GM08714 (cell line): Measurements from ENCODE around the gene PEAR1.

Experiments used
- H3K4me3 ChIP-seq: fragments of 200-500 bp; sonication (Bioruptor generic); 2 replicates; pipeline ENCODE4 v1.5.1; 2014; ENCODE audit warnings: mild to moderate bottlenecking, low read length, inconsistent platforms
- ZNF274 ChIP-seq: IDR thresholded peaks from 2 replicates; pipeline ENCODE4 v1.6.1; 2012; ENCODE audit warnings: mild to moderate bottlenecking, low read depth, low read length

PEAR1 gene

GRCh38 chr1:156933136-156933535, 39.6 kb downstream of the PEAR1 start:
- H3K4me3 ChIP-seq: no peak overlapping the region
- no peak for TF ChIP-seq ZNF274

DNA sequence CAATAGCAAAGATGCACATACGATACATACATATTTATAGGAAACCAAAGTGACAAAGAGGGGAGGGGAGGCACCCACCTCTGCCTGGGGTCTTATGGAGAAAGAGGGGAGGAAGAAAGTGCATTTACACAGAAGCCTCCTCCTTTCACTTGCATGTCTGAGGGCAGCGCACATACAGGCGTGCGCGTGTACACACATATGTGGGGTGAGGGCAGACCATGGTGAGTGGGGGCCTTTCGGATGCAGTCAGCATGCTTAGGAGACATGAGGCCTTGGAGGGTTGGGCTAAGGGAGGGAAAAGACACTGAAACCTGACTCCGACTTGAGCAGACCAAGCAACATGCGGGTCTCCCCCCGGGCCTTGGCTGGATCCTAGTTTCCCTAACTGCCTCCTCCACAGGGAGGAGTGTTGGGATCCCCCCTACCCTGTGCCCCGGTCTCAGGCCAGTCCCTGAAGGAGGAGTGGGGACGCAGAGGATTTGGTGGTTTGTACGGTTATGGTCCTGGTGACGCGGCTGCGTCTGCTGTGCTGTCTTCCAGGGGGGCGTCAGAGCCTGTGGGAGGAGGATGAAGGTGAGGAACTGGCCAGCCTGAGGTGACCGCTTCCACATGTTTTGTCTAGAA, 42.1 kb downstream of the PEAR1 start:
- no peak overlapping the region for H3K4me3 ChIP-seq
- no peak for TF ChIP-seq ZNF274

GRCh38 chr1:156936191-156936590, 42.7 kb downstream of the PEAR1 start:
- no peak overlapping the region for H3K4me3 ChIP-seq
- TF ChIP-seq ZNF274: no peak

GRCh38 chr1:156936721-156937220, 43.3 kb downstream of the PEAR1 start:
- no peak for TF ChIP-seq ZNF274
- no peak overlapping the region for H3K4me3 ChIP-seq

- no peak overlapping the region for H3K4me3 ChIP-seq
- TF ChIP-seq ZNF274: no peak
Measured at GRCh38 chr1:156937883-156938282, 44.4 kb downstream of the PEAR1 start.

DNA sequence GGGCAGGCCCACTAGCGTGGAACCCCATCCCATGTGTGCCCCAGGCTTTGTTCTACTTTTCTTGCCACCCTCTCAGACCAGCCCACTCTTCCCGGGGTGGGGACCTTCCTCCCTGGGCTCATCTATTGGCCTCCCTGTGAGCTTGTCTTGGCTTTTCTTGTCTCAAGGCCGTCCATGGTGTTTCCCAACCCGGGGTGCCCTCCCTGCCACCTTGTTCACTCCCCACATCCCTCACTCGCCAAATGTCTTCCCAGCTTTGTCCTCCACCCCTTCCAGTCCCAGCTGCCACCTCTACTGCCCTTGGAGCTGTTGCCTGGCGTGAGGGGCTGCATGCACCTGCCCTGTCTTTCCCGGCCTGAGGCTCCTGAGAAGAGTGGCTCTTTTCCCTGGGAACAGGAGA, 45.3 kb downstream of the PEAR1 start:
- no peak for TF ChIP-seq ZNF274
- no peak overlapping the region for H3K4me3 ChIP-seq

DNA sequence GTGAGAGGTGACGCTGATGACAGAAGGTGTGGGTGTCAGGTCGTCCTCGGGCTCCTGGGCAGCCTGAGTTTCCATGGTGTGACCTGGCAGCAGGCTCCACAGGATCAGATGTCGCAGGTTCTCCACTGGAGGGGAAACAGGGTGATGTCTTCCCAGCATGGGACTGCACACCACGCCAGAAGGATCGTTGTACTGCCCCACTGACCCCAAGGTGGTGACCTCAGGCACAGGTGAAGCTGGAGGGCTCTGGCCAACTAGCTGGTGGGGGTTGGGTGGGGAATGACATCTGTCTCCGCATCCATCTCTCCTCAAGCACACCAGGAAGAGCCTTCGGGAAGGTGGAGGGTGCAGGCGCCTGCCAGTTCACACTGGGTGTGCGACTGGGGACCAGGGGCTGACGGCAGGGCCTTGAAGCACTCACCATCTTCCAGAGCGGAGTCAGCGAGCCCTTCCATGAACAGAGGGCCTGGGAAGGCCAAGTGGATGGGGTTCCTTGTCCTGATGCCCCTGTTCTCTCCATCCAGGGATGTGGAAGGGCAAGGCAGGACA, 46.3 kb downstream of the PEAR1 start:
- no peak for TF ChIP-seq ZNF274
- H3K4me3 ChIP-seq: no peak overlapping the region

DNA sequence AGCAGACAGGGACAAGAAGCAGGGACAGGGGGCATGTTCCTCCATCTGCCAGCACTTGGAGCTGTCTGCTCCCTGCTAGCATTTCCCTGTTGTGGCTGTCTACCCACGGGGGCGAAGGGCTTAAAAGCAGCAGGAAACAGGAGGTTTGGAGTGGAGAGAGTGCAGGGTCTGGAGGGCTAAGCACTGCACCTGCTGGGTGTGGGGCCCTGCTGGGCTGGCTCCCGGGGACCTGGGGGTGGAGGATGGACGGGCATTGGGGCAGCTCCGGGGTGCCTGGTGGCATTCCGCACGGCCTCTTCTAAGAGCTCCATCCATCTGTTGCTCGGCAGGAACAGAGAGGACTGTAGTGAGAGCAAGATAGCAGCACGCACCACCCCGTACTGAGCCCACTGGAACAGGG, 48.2 kb downstream of the PEAR1 start:
- no peak overlapping the region for H3K4me3 ChIP-seq
- no peak for TF ChIP-seq ZNF274

DNA sequence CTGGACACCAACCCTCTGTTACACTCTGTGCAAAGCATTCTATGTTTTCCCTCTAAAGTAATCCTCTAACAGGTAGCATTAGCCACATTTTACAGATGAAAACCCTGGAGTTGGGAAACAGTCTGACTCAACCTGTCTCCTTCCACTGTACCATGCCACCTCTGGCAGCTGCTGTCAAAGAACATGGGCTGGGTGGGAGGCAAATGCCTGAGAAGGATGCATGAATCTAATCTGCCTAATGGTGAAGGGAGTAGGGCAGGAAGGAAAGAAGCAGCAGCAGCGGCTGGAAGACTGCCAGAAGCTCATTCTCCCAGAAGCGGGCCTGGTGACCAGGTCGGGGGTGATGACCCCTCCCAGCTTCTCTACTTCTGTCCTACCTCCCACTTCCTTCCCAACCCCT, 48.7 kb downstream of the PEAR1 start:
- no peak overlapping the region for H3K4me3 ChIP-seq
- no peak for TF ChIP-seq ZNF274

DNA sequence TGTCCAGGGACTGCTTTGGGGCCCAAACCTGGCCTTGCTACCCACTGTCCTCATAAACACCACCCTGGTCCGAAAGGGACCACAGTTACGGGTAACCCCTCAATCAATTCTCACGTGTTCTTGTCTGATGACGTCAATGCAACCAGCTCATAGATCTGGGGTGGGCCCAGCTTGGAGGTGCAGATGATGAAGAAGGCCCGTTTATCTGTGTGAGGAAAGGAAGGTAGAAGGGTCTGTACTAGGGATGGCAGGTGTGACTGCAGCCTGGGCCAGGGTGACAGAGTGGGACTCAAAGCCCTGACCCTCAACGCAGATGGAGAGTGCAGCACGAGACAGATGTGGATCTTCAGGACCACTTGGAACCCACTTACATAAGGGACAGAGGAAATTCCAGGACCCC, 49.1 kb downstream of the PEAR1 start:
- TF ChIP-seq ZNF274: no peak

GRCh38 chr1:156943756-156944155, 50.2 kb downstream of the PEAR1 start:
- H3K4me3 ChIP-seq: no peak overlapping the region
- TF ChIP-seq ZNF274: no peak

More for the DNA sequence above, 49.1 kb downstream of the PEAR1 start:
- H3K4me3 ChIP-seq: no peak overlapping the region

DNA sequence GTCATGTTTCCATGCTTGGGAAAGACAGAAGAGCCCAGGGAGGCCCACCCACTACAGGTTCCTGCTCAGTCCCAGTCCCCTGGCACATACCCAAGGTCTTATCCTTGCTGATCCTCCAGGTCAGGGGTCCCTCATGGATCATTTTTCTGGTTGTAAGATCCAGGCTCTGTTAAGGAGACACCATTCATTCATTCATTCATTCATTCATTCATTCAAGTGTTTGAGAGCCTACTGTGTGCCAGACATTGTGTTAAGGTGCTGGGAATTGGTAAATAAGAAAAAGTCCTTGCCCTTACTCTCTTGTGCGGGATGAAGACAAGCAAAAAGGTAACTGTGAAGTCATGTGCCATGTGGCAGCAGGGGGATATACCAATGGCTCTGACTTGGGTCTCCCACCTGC, 50.8 kb downstream of the PEAR1 start:
- TF ChIP-seq ZNF274: no peak
- no peak overlapping the region for H3K4me3 ChIP-seq

- no peak for TF ChIP-seq ZNF274
- no peak overlapping the region for H3K4me3 ChIP-seq
Measured at GRCh38 chr1:156944848-156945247, 51.3 kb downstream of the PEAR1 start.

DNA sequence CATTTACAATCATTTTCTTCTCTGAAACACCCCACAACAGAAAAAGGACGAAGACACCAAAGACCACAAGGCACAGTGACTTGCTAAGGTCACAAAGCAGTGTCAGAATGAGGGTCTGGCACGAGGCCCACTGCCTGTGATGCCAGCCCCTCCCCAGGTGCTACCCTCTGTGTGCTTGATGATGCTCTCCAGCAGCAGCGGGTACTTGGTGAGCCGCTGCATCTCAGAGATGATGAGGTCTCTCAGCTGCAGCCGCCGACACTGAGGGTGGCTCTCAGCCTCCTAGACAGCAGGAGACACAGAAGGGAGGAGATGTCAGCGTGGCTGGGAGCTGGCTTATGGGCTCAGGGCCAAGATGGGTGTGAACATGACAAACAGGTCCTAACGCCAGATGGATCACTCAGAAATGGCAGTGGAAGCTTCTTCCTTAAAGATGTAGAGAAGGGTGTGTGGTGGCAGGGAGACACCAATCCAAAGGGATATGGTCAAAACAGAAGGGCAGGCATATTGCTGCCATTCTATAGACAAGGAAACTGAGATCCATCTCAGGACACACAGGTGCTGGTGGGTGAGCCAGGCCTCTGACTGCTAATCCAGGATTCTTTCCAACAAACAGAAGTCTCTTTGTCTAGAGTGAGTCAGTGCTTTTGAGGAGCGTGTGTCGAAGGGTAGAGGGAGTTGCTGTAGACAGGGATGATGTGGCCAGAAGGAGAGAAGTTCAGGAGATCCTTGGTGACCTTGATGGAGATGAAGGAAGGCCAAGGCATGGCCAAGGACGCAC, 52.6 kb downstream of the PEAR1 start:
- H3K4me3 ChIP-seq: no peak overlapping the region
- no peak for TF ChIP-seq ZNF274

DNA sequence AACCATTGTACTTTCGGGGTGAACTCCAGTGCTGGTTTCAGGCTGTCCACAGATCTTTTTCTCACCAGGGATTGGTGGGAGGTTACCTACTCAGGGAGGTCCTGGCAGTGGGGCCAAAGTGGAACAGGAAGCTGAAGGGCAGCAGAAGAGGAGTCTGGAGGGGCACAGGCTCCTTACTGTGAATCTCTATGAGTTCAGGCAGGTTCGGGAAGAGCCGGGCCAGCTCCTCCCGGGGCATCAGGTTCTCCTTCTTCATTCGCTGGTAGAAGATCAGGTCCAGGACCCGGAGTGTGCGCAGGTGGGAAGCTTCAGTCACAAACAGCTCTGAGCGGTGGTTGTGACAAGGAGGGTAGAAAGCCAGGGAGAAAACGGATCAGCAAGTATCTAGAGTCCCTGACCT, 53.6 kb downstream of the PEAR1 start:
- no peak overlapping the region for H3K4me3 ChIP-seq
- no peak for TF ChIP-seq ZNF274
